Mesodermal cell (in vitro differentiated cells): ENCODE measurements around the gene NOC2L. TPM values are rescaled to one million over a fixed set of nuclear protein-coding genes. Genes with fewer than 3 reads are reported as not detected.
A peak's percentile ranks its signal among the peaks of the same experiment; 100 is the strongest.

Source experiments
- H3K27ac ChIP-seq: 2 replicates; pipeline ENCODE4 v1.7.0; 2013; ENCODE audit warnings: mild to moderate bottlenecking, low read depth, low read length, moderate library complexity; ENCODE audit not compliant: severe bottlenecking
- H3K36me3 ChIP-seq: 2 replicates; pipeline ENCODE4 v1.7.1; 2013; ENCODE audit warnings: mild to moderate bottlenecking, low read length, moderate library complexity; ENCODE audit not compliant: control insufficient read depth, insufficient read depth
- H3K4me1 ChIP-seq: one replicate; pipeline ENCODE4 v1.7.1; 2013; ENCODE audit warnings: mild to moderate bottlenecking, low read length; ENCODE audit not compliant: insufficient read depth, control insufficient read depth, poor library complexity, severe bottlenecking
- H3K4me3 ChIP-seq: 2 replicates; pipeline ENCODE4 v1.7.0; 2013; ENCODE audit warnings: low read length, control low read depth, mild to moderate bottlenecking; ENCODE audit not compliant: insufficient read depth, poor library complexity, severe bottlenecking; ENCODE audit errors: extremely low read depth
- H3K9me3 ChIP-seq: 2 replicates; pipeline ENCODE4 v1.7.1; 2013; ENCODE audit warnings: mild to moderate bottlenecking, low read length, moderate library complexity; ENCODE audit not compliant: control insufficient read depth
- WGBS, 2 experiments: methylation state at CpG; one replicate each; pipeline ENCODE4 v1.1.5; 2013; ENCODE audit warnings: missing lambda C conversion rate in 2 of 2; ENCODE audit not compliant: insufficient coverage in 2 of 2; 5-methylcytosine and 5-hydroxymethylcytosine counted together
- polyA plus RNA-seq, 2 experiments: library from polyadenylated mRNA; stranded (reverse); fragments of 50-300 nt; gene quantifications; one replicate each; pipeline ENCODE4 v1.2.3, GENCODE V29; 2013

NOC2L gene
- polyA plus RNA-seq (2013, experiment 1 of 2): 75.0 TPM
- polyA plus RNA-seq (2013, experiment 2 of 2): 63.3 TPM

DNA sequence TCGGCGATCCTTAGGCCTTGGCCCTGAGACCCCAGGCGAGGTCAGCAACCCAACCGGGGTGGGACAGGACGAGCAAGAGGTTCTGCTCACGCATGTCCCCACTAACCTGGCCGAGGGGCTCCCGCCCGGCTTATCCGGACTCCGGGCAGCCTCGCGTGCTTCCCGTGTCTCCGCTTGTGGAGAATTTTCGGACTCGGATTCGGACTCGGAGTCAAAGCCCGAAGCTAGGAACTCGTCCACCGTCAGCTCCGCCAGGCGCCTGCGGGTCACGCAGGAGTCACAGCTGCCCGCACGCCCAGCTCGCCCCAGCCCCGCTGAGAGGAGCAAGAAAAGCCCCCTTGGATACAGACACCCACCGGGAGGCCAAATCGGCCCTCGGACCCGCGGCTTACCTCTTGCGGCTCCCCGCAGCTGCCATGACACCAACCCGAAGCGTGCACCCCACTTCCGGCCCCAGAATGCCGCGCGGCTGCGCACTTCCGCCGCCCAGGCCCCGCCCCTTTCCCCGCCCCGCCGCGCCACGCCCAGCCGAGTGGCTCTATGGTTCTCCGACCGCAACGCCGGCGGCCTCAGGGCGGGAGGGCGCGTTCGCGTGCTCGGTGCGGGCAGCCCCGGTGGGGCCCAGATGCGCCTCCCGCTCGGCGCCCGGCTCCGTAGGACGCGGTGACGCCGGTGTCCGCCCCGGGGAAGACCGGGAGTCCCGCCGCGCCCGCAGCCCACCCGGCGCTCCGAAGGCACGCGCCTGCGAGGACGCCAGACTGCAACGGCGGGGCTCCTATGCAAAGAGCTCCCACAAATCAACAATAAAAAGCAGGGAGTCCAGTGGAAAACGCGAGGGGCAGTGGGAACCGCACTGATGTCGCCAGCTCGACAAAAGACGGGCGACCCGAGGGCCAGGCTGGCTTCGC is at the start of gene NOC2L:
Gene NOC2L, minus strand, starts transcription at position 434 of the 908 bp plus-strand sequence. Its CDS starts 16 bp downstream, at position 418.
- Histone ChIP-seq H3K4me1 (peaks cover 8% of the 10 kb centered on the region), H3K9me3 (no peaks in the 10 kb centered on the region), H3K27ac (no peak within 1 kb of the TSS), H3K4me3 (peak within 1 kb of the TSS; percentile 94), H3K36me3 (peaks cover 55% of the 10 kb centered on the region)
- 3 to 7% methylated on average over 73 to 95 of the region's 101 CpGs for WGBS, 2 experiments

DNA sequence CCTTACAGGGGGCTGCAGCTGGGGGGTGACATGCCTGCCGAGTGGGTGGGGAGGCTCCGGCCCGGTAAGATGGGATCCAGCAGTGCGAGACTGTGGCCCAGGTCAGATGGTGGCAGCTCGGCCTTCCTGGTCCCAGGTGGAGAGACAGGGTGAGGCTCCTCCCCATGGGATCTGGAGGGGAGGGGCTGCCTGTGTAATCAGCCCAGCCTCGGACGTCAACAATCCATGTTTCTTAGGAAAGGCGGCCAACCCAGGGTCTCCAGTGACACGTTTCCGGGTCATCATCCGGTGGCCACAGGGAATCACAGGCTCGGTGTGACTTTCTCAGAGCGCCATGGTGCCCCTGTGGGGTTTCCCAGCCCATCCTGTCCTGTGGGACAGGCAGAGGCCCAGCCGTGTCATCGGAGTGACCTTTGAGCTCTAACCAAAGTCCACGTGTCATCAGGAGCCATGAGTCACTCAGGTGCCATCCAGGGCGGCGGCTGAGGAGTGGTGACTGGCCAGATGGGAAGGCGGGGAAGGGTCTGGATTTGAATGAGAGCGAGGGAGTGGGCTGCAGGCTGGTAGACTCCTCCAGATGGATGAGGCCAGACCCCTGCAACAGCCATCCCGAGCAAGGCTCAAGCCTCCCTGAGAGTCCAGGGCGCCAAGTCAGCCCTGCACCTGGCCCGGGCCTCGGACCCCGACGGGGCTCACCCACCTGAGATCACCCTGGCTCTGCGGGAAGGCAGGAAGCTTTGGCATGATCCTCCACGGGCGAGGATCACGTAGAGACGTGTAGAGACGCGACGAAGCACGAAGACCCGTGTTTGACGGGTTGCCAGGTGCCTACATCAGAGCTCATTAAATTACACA is 47.5 kb upstream of the NOC2L start:
- Histone ChIP-seq H3K9me3 (no peaks in the 10 kb centered on the region), H3K27ac (no peak overlapping the region), H3K4me1 (peaks cover 36% of the 10 kb centered on the region), H3K36me3 (no peaks in the 10 kb centered on the region), H3K4me3 (no peak overlapping the region)
- WGBS, 2 experiments: 92% methylated on average over 36 to 37 of the region's 37 CpGs

DNA sequence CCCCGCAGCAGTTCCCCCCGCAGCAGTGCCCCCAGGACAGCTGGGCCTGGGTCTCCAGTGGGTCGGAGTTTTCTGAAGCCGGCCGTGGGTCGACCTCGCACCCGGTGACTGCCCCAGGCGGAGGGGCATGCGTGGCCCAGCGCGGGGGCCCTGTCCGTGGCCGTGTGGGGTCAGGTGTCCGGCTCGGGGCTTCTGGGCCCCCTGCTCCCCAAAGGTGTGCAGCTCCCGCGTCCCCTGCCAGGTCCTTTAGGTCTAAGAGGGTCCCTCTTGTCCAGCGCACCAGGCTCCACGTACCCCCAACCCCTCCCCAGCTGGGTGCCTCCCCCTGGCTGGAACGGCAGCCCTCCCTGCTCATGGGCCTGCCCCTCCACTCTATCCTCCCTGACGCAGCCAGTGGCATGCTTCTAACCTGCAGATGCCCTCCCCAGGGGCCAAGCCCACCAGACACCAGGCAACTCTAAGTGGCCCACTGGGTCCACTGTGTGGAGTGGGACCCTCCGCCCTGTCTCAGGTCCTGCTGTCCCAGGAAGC is 46.8 kb upstream of the NOC2L start:
- H3K4me1 ChIP-seq: peaks cover 36% of the 10 kb centered on the region
- no peak overlapping the region for H3K4me3 ChIP-seq
- peak overlapping the region; percentile 83 for H3K27ac ChIP-seq
- 79 to 81% methylated on average over 21 of the region's 23 CpGs for WGBS, 2 experiments
- H3K9me3 ChIP-seq: no peaks in the 10 kb centered on the region
- H3K36me3 ChIP-seq: no peaks in the 10 kb centered on the region

DNA sequence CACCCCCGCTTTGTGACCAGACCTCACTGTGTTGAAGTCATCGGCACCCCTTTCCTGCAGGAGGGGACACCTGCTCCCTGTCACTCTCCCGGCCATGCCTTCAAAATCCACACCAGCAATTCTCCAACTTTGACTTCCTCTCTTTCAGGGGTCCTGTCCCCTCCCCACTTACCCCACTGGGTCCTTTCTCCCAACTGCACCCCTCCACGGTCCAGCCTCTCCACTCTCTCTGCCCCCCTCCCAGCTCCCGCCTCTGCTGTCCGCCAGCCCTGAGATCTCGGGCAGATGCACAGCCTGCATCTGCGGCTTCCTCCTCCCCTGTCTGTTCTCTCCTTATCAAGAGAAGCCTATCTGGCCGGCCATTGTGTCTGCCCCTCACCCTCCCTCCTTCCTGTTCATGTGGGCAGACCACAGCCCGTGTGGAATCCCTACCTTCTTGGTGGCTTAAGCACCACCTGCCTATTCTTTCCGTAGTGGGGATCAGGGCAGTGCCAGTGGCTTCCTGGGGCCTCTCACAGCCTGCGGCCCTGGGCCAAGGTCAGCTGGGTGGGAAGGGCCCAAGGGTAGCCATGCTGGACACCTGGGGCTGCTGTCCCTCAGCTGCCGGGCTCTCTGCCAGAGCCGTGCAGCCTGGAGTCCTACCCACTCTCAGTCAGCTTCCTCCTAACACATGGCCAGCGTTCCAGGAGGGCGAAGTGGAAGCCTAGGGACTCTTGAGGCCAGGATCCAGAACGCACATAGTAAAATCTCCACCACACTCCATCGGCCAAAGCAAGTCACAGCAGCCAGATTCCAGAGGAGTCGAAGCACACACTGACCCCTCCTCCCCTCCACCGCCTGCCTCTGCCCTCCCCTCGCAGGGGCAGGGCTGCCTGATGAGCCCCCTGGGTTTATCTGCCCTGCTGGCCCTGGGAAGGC is 46.0 kb upstream of the NOC2L start:
- H3K27ac ChIP-seq: peak overlapping the region; percentile 83
- 45 to 53% methylated on average over 13 to 18 of the region's 21 CpGs for WGBS, 2 experiments
- no peaks in the 10 kb centered on the region for H3K9me3 ChIP-seq
- peak overlapping the region; percentile 5 for H3K4me3 ChIP-seq
- no peaks in the 10 kb centered on the region for H3K36me3 ChIP-seq
- peaks cover 36% of the 10 kb centered on the region for H3K4me1 ChIP-seq

DNA sequence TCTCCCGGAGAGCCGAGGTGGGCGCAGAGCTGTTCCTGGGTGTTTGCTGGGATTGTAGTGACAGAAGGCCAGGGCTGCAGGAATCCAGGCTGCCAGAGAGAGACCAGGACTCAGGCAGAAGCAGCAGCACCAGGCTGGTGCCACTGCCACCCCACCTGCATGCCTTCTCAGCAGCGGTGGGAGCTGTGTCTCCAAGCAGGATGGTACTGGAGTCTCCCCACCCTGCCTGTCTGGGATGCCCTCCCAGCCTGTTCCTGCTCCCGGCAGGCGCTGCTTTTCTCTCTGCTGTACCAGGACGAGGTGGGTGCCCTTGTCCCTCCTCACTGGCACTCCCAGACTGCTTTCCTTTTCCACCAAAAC is 45.3 kb upstream of the NOC2L start:
- Histone ChIP-seq H3K36me3 (no peaks in the 10 kb centered on the region), H3K4me3 (no peak overlapping the region), H3K9me3 (no peaks in the 10 kb centered on the region), H3K4me1 (peaks cover 36% of the 10 kb centered on the region), H3K27ac (no peak overlapping the region)
- 84% methylated on average over 6 to 7 of the region's 7 CpGs for WGBS, 2 experiments

DNA sequence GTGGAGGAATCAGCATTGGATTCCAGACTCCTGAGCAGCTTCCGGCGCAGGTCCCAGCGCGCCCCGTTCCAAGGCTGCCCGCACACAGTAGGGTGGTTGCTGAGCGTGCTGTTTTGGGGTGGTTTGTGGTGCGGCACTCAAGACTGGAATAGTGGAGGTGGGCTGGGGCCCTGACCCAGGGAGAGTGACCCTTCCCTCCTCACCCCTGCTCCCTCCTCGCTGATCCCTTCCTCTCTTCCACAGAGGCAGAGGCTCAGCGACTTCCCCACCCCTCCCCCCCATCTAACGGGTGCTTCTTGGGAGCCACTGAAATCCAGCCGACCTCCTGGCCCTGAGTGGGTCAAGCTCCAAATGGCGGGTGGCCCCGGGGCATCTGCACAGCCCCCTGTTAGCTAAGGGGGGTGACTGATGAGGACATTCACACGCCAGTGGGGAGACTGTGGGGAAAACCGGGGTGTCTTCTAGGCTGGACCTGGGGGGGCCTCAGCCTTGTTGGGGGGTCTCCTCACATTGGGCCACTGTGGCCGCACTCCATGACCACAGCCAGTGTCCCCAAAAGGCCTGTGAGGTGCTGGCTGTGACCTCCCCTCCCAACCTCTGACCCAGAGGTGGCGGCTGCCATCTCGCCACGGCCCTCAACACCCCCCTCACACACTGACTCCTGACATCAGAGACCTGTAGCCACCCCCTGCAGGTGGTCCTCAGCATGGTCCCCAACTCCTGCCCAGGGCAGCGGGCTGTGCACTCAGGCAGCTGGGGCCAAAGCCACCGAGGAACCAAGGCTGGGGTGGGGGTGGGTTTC is 44.8 kb upstream of the NOC2L start:
- 79 to 92% methylated on average over 9 to 12 of the region's 22 CpGs for WGBS, 2 experiments
- no peaks in the 10 kb centered on the region for H3K9me3 ChIP-seq
- H3K27ac ChIP-seq: no peak overlapping the region
- H3K4me1 ChIP-seq: peaks cover 36% of the 10 kb centered on the region
- no peak overlapping the region for H3K4me3 ChIP-seq
- H3K36me3 ChIP-seq: no peaks in the 10 kb centered on the region

DNA sequence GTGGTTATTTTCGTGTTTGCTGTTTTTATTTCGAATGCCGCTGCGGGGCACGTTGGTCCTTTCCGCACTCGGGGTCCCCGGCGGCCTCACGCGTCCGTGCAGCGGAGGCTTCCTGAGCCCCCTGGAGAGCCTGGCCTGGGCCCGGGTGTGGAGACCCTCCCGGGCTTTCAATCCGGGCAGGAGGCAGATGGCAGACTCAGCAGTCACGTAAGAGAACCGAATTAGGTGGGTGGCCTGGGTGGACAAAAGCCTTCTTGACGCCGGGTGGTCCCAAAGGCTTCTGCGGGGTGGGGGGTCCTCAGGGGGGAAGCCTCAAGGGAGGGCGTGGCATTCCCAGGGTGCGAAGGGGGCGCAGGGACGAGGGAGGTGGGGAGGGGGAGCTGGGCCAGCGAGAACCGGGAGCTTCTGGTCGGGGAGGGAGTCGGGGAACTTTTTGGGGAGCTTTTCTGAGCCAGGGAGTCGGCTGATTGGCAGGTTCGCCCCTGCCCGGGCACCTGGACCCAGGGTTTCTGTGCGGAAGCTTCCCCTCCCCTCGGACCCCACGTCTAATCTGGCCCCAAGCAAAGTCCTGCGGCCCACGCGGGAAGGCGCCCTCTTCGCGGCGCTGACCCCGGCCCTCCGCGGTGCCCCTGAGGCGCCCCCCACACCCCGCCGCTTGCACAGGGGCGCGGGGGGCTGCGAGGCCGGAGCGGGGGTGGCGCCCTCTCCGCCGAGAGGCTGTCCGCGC is 42.2 kb upstream of the NOC2L start:
- Histone ChIP-seq H3K4me1 (peaks cover 40% of the 10 kb centered on the region), H3K36me3 (no peaks in the 10 kb centered on the region), H3K9me3 (no peaks in the 10 kb centered on the region), H3K4me3 (peak overlapping the region; percentile 68), H3K27ac (peak overlapping the region; percentile 99)
- WGBS, 2 experiments: 4 to 5% methylated on average over 29 to 41 of the region's 58 CpGs

DNA sequence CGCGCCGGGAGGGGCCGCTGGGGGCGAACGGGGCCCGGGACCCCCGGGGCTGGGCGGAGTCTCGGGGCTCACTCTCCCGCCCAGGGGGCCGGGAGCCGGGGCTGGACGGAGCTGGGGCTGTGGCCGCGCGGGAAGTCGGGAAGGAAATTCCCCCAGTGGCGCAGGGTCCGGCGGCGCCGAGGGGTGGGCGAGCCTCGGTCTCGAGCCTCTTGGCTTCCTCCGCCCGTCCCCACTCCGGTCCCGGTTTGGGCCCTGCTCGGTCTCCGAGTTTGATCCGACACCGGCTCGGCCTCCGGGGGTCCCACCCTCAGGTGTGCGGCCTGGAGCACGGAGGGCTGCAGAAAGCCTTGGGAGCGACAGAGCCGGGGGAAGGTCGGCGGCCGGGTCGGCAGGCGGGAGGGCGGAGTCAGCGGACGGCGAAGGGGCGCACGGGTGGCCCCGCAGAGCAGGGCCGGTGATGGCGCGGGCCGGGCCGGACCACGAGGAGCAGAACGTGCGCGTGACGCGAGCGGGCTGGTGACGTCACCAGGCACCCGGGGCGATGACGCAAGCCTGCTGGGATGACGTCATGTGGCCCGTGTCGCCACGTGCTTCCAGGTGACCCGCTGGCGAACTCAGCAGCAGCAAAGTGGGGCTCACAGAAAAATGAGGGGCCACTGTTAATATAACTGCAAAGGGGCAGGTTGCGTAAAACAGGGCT is 41.5 kb upstream of the NOC2L start:
- Histone ChIP-seq H3K9me3 (no peaks in the 10 kb centered on the region), H3K27ac (peak overlapping the region; percentile 99), H3K36me3 (no peaks in the 10 kb centered on the region), H3K4me1 (peaks cover 35% of the 10 kb centered on the region), H3K4me3 (peak overlapping the region; percentile 68)
- WGBS, 2 experiments: 2% methylated on average over 68 to 70 of the region's 75 CpGs
